Right renal cortex interstitium (tissue), 3 donors: ENCODE results near the gene HERC5. TPM values are rescaled to one million over a fixed set of nuclear protein-coding genes. Genes with fewer than 3 reads are reported as not detected.
"Not testable (repeated sequence)": the region's sequence is repeated elsewhere in the genome, so short reads cannot be mapped to it uniquely, and the experiment has no call there.

Experiments
- DNase-seq, 3 donors: peaks; one replicate each; pipeline ENCODE4 v3.0.0-alpha.2; 2013; ENCODE audit warnings: low read depth in 3 of 3, low spot score in 2 of 3
- polyA plus RNA-seq, 3 donors: library from polyadenylated mRNA; unstranded; fragments of 120-200 nt; gene quantifications; one replicate each; pipeline ENCODE4 v1.2.1, GENCODE V29; 2013; ENCODE audit not compliant: insufficient read length in 3 of 3

Gene HERC5
- 1 to 10 TPM; 5.4 to 7.0 (median 5.8) TPM for polyA plus RNA-seq

DNA sequence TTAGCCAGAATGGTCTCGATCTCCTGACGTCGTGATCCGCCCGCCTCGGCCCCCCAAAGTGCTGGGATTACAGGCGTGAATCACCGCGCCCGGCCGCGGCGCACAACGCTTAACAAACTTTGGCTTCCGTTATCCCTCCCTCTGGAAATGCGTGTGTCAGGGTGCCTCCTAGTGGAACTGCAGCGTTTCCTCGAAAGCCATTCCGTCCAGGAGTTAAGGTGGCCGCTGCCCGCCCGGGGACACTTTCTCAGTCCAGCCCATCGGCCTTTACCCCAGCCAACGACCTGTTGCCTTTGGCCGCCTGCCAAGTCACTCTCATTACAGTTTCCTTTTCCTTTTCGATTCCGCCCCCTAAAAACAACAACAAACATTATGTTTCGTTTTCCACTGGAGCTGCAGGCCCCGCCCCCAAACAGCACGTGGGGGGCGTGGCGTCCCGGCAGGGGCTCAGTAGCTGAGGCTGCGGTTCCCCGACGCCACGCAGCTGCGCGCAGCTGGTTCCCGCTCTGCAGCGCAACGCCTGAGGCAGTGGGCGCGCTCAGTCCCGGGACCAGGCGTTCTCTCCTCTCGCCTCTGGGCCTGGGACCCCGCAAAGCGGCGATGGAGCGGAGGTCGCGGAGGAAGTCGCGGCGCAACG is at the start of gene HERC5:
Gene HERC5, plus strand, starts transcription at position 450 of the 637 bp plus-strand sequence. Its CDS starts 151 bp downstream, at position 601.
- DNase-seq: peak; percentile 88 to 89 (median 88)

- DNase-seq: no peak
Observed at GRCh38 chr4:88409206-88409605, 47.7 kb upstream of the HERC5 start.

DNA sequence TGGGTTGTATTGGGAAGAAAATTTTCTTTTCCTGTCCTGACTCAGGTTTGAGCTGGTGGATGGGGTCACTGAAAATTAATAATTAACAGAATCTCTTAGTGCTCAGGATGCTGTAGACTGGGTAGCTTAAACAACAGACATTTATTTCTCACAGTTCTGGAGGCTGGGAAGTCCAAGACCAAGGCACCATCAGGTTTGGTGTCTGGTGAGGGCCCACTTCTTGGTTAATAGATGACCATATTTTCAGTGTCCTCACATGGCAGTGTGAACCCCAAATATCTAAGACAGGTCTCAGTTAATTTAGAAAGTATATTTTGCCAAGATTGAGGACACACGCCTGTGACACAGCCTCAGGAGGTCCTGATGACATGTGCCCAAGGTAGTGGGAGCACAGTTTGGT is 47.1 kb upstream of the HERC5 start:
- no peak for DNase-seq

GRCh38 chr4:88411491-88412096 is 45.3 kb upstream of the HERC5 start:
- DNase-seq: no peak

DNA sequence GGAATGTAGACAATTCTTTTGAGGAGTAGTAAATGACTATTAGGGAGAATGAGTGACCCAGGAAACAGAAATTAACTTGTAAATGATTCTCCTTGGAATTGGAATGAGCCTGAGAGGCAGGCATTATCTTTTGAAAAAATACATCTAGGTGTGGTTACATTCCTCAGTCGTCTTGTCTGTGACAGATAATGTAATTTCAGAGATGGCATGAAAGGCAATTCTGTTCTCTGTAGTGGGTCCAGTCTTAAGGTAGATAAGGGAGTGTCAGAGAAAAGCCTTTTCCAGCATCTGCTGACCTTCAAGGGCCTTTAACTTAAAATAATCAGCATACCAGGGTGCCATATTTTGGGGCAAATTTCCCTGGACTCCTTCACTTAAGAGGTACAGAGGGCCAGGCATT is 43.1 kb upstream of the HERC5 start:
- DNase-seq: no peak

DNA sequence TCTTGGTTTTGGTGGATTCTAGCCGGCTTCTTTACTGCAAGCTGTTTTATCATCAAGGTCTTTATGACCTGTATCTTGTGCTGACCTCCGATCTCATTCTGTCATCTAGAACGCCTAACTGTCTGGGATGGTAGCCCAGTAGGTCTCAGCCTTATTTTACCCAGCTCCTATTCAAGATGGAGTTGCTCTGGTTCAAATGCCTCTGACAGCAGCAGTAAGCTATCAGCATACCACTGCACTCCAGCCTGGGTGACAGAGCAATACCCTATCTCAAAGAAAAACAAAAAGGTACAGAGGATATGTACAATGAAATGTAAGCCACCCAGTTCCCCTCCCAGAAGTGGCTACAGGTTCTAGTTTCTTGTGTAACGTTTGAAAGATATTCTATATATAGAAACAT is 42.2 kb upstream of the HERC5 start:
- no peak for DNase-seq

- DNase-seq: no peak
Observed at GRCh38 chr4:88415982-88416381, 40.9 kb upstream of the HERC5 start.

DNA sequence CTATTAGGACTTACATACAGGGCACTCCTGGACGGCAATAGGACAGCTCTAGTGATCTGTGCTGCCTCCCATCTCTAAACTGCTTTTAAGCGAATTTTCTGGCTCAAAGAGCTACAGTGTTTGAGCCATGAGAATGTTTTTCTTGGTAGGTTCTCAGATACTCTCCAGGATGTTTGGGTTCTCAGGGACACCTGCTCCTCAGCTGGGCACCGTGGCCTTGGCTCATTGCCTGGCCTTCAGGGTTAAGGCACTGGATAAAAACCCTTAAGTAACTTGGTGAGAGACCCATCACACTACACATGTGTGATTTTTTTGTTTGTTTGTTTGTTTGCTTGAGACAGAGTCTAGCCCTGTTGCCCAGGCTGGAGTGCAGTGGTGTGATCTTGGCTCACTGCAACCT is 38.5 kb upstream of the HERC5 start:
- no peak for DNase-seq

GRCh38 chr4:88419874-88420273 is 37.0 kb upstream of the HERC5 start:
- DNase-seq: no peak

DNA sequence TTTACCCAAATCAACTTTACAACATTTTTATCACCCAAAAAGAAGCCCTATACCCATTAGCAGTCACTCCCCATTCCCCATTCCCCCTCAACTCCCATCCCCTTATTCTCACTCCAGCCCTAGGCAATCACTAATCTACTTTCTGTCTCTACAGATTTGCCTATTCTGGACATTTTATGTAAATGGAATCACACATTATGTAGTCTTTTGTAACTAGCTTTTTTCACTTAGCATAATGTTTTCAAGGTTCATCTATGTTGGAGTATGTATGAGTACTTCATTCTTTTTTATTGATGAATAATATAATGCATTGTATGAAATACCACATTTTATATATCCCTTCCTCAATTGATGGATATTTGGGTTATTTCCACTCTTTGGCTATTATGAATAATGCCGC is 36.1 kb upstream of the HERC5 start:
- no peak for DNase-seq

GRCh38 chr4:88422403-88422802 is 34.5 kb upstream of the HERC5 start:
- DNase-seq: no peak

GRCh38 chr4:88429401-88429800 is 27.5 kb upstream of the HERC5 start:
- no peak for DNase-seq

- no peak for DNase-seq
Observed at GRCh38 chr4:88435987-88436693, 20.8 kb upstream of the HERC5 start.

DNA sequence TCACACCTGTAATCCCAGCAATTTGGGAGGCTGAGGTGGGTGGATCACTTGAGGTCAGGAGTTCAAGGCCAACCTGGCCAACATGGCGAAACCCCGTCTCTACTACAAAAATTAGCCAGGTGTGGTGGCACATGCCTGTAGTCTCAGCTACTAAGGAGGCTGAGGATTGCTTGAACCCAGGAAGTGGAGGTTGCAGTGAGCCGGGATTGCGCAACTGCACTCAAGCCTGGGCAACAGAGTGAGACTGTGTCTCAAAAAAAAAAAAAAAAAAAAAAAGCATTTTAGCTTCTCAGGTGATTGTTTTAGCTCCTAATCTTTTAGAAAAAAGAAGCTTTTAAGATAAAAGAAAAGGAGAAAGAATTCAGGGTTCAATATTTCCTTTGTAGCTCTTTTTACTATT is 19.0 kb upstream of the HERC5 start:
- DNase-seq: not testable (repeated sequence)

DNA sequence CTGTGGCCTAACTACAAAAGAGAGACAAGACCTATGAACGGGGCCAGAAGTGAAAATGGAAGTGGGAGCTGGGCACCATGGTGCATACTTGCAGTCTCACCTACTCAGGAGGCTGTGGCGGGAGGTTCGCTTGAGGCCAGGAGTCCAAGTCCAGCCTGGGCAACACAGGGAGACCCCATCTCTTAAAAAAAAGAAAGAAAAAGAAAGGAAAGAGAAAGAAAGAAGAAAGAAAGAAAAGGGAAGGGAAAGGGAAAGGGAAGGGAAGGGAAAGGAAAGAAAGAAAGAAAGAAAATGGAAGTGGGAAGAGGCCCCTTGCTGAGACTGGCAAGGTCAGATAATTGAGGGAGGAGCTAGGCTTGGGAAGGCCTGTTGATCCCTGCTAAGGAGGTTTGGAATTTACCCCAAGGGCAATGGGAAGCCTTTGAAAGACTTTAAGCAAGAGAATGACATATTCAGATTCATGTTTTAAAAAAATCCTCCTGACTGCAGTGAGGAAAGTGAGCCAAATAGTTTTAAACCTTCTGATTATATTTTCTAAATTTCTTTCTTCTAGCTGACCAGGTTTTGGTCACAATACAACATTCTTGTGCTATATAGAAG is 17.7 kb upstream of the HERC5 start:
- DNase-seq: no peak

DNA sequence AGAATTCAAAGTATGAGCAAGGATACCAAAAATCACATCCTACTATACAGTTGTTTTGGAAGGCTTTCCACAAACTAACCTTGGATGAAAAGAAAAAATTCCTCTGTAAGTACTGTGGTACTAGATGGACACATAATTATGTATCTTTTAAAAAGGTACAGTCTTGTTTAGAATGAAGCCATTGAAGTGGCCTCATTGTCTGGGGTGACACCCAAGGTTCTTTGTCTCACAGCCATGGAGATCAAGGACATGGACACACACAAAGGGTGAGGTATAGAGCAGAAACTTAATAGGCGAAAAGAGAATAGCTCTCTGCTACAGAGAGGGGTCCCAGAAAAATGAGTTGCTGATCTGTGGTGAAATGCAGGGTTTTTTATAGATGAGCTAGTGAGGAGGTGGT is 16.8 kb upstream of the HERC5 start:
- no peak for DNase-seq

DNA sequence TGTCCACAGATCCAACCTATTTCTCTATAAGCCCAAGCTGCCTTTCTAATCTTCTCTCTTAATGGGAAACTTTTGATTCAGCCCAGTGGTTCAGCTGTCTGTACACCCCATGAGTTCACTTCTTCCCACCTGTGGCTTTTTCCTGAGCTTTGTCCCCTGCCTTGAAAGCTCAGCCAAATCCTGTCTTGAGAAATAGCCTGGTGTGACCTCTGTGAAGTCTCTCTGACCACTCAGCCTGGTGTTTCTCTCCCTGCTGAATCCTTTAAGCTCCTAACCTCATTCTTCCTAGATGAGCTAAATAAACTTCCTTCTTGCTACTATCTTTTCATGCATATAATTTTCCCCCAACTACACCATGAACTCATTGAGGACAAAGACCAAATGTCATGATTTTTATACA is 15.2 kb upstream of the HERC5 start:
- DNase-seq: no peak

GRCh38 chr4:88442689-88443191 is 14.2 kb upstream of the HERC5 start:
- no peak for DNase-seq

GRCh38 chr4:88443486-88443885 is 13.4 kb upstream of the HERC5 start:
- no peak for DNase-seq

- no peak for DNase-seq
Observed at GRCh38 chr4:88445252-88445651, 11.7 kb upstream of the HERC5 start.

GRCh38 chr4:88446124-88446523 is 10.8 kb upstream of the HERC5 start:
- DNase-seq: no peak
